Erythroblast (primary cell): ENCODE measurements around the gene TENM4.

Experiments used
- GATA1 ChIP-seq: IDR thresholded peaks from 2 replicates; pipeline ENCODE4 v1.6.1; 2011; ENCODE audit warnings: low read depth, mild to moderate bottlenecking, control low read depth, low read length, moderate library complexity
- POLR2A ChIP-seq: IDR thresholded peaks from 2 replicates; pipeline ENCODE4 v1.6.1; 2011; ENCODE audit warnings: mild to moderate bottlenecking, low read length

DNA sequence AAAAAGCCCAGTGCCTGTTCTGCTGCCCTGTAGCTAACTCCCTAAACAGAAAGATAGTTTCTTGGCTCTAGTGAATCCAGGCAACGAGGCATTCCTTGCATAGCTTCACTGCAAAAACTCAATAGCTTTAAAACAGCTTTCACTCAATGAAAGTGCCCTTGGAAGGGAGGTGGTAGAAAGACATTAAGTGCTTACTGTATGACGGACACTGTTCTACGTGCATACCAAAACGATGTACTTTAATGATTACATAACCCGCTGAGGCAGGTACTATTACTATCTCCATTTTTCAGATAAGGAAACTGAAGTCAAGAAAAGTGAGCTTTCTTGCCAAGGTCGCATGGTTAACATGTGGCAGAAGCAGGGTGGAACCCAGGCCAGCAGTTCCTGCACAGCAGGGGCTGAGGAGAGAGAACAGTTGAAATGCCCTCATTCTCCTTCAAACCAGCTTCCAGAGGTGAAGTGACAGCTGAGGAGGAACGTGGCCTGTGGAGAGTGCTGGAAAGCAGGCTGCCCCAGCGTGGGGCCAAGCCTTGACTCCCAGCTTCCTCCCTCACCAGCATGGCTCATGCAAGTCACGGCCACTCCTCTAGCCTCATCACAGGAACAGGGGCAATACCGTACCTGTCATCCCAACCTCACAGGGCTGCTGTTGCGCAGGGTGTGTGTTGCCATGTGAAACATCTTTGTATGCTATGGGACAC lies 638.6 kb downstream of the TENM4 start:
- no peak for TF ChIP-seq POLR2A
- TF ChIP-seq GATA1 = no peak
